IMR-90 (cell line): Measurements from ENCODE around the gene RPS23. TPM values are rescaled to one million over a fixed set of nuclear protein-coding genes. Genes with fewer than 3 reads are reported as not detected.

Experiments used
- ATAC-seq: fragments of 200-7000 bp; cut with Tn5 transposase; 2 replicates; pipeline ENCODE4 v1.9.1; 2020; ENCODE audit warnings: low read depth, mild to moderate bottlenecking, moderate library complexity
- BruUV-seq: library from RNA; stranded (reverse); fragments of 400-500 nt; replicated peaks from 2 replicates; lab custom pipeline; 2021; lab: Mats Ljungman, UMichigan
- CTCF ChIA-PET: fragments of 300-600 bp; formaldehyde crosslinking; extraction: SDS; loops from one replicate; lab custom pipeline; 2021; ENCODE audit warnings: antibody characterized with exemption; lab: Yijun Ruan, JAX
- POLR2A ChIA-PET: fragments of 300-600 bp; sonication (Branson Sonifier 250); formaldehyde crosslinking; loops from one replicate; lab custom pipeline; 2022; ENCODE audit warnings: antibody characterized with exemption; ENCODE audit not compliant: unreplicated experiment; lab: Charles Lee
- DNase-seq: peaks from one replicate; pipeline ENCODE4 v3.0.0; 2013
- H2AFZ ChIP-seq: replicated peaks from 2 replicates; pipeline ENCODE3; 2013; ENCODE audit warnings: low read length, mild to moderate bottlenecking; ENCODE audit not compliant: poor library complexity
- H2AK5ac ChIP-seq: 2 replicates; pipeline ENCODE4 v1.6.1; 2013; ENCODE audit warnings: low read depth, low read length, inconsistent platforms
- H2AK9ac ChIP-seq: replicated peaks from 2 replicates; pipeline ENCODE3; 2013; ENCODE audit warnings: mild to moderate bottlenecking, low read depth, low read length, moderate library complexity; ENCODE audit not compliant: poor library complexity
- H2BK120ac ChIP-seq: 2 replicates; pipeline ENCODE4 v1.6.1; 2013; ENCODE audit warnings: low read depth, low read length, inconsistent platforms
- H2BK15ac ChIP-seq: 3 replicates; pipeline ENCODE4 v1.6.1; 2013; ENCODE audit warnings: low read depth, low read length, inconsistent platforms
- H2BK20ac ChIP-seq: 2 replicates; pipeline ENCODE4 v1.6.1; 2013; ENCODE audit warnings: low read depth, mild to moderate bottlenecking, inconsistent platforms, low read length, moderate library complexity
- H2BK5ac ChIP-seq: 2 replicates; pipeline ENCODE4 v1.6.1; 2013; ENCODE audit warnings: mild to moderate bottlenecking, low read depth, low read length, inconsistent platforms; ENCODE audit not compliant: poor library complexity, severe bottlenecking
- H3K14ac ChIP-seq: replicated peaks from 2 replicates; pipeline ENCODE4 v1.6.1; 2013; ENCODE audit warnings: low read depth, low read length, inconsistent platforms
- H3K18ac ChIP-seq: 2 replicates; pipeline ENCODE4 v1.6.1; 2013; ENCODE audit warnings: low read depth, low read length, control low read depth
- H3K23ac ChIP-seq: 2 replicates; pipeline ENCODE4 v1.6.1; 2013; ENCODE audit warnings: low read depth, low read length, inconsistent platforms
- H3K27ac ChIP-seq: 2 replicates; pipeline ENCODE4 v1.5.1; 2013; ENCODE audit warnings: mild to moderate bottlenecking, control low read depth, low read length; ENCODE audit not compliant: insufficient read depth
- H3K27me3 ChIP-seq: 2 replicates; pipeline ENCODE4 v1.6.1; 2013; ENCODE audit warnings: low read length; ENCODE audit not compliant: control insufficient read depth, insufficient read depth
- H3K36me3 ChIP-seq: 2 replicates; pipeline ENCODE4 v1.6.1; 2013; ENCODE audit warnings: low read length, mixed read lengths; ENCODE audit not compliant: control insufficient read depth, insufficient read depth
- H3K4ac ChIP-seq: 2 replicates; pipeline ENCODE4 v1.6.1; 2013; ENCODE audit warnings: low read depth, low read length, inconsistent platforms
- H3K4me1 ChIP-seq: 2 replicates; pipeline ENCODE4 v1.6.1; 2013; ENCODE audit warnings: low read length, mixed read lengths; ENCODE audit not compliant: control insufficient read depth, insufficient read depth
- H3K4me2 ChIP-seq: 2 replicates; pipeline ENCODE4 v1.6.1; 2013; ENCODE audit warnings: low read depth, mild to moderate bottlenecking, control low read depth, low read length, moderate library complexity
- H3K4me3 ChIP-seq: 2 replicates; pipeline ENCODE4 v1.5.1; 2013; ENCODE audit warnings: low read depth, mild to moderate bottlenecking, control low read depth, low read length, moderate library complexity; ENCODE audit not compliant: insufficient read depth
- H3K56ac ChIP-seq: 2 replicates; pipeline ENCODE4 v1.6.1; 2013; ENCODE audit warnings: low read length, inconsistent platforms; ENCODE audit not compliant: insufficient read depth; ENCODE audit errors: extremely low read depth
- H3K79me1 ChIP-seq, 2 experiments: 2 replicates each; pipeline ENCODE4 v1.6.1; 2013; ENCODE audit warnings: low read length in 2 of 2, inconsistent platforms in 1 of 2, low read depth in 1 of 2
- H3K9ac ChIP-seq: 2 replicates; pipeline ENCODE4 v1.6.1; 2013; ENCODE audit warnings: low read depth, low read length, control low read depth
- H3K9me1 ChIP-seq: 2 replicates; pipeline ENCODE4 v1.6.1; 2013; ENCODE audit warnings: low read length, inconsistent platforms; ENCODE audit not compliant: insufficient read depth
- H3K9me3 ChIP-seq: 2 replicates; pipeline ENCODE4 v1.6.1; 2013; ENCODE audit warnings: low read length; ENCODE audit not compliant: control insufficient read depth, insufficient read depth
- H4K20me1 ChIP-seq: 2 replicates; pipeline ENCODE4 v1.6.1; 2013; ENCODE audit warnings: low read length, inconsistent platforms; ENCODE audit not compliant: insufficient read depth
- H4K5ac ChIP-seq: 2 replicates; pipeline ENCODE4 v1.6.1; 2013; ENCODE audit warnings: mild to moderate bottlenecking, low read depth, low read length, control low read depth
- H4K8ac ChIP-seq, 2 experiments: 2 replicates each; pipeline ENCODE4 v1.6.1; 2013; ENCODE audit warnings: low read depth in 2 of 2, low read length in 2 of 2, control low read depth in 1 of 2, inconsistent platforms in 1 of 2
- H4K91ac ChIP-seq: 2 replicates; pipeline ENCODE4 v1.6.1; 2013; ENCODE audit warnings: low read depth, low read length, inconsistent platforms; ENCODE audit not compliant: insufficient read depth
- CTCF ChIP-seq: conservative IDR thresholded peaks from 2 replicates; pipeline ENCODE4 v1.5.1; 2012; ENCODE audit warnings: mild to moderate bottlenecking, low read depth, low read length, improper control_type of control experiment
- NFE2L2 ChIP-seq: fragments of 150-350 bp; IDR thresholded peaks from 2 replicates; pipeline ENCODE4 v1.6.1; 2016; ENCODE audit warnings: low read depth, mild to moderate bottlenecking, low read length
- POLR2A ChIP-seq: IDR thresholded peaks from 2 replicates; pipeline ENCODE4 v1.6.1; 2012; ENCODE audit warnings: mild to moderate bottlenecking, low read depth, low read length
- WGBS, 2 experiments: methylation state at CpG; one replicate each; pipeline versions ENCODE4 v1.1.5 to v1.1.7; 2013; ENCODE audit warnings: missing lambda C conversion rate in 2 of 2; ENCODE audit not compliant: insufficient read length in 1 of 2; ENCODE audit errors: extremely low coverage in 2 of 2; 5-methylcytosine and 5-hydroxymethylcytosine counted together
- dilution Hi-C: fragments of 300-500 bp; cut with HindIII; formaldehyde crosslinking; loops from one replicate; pipeline ENCODE4 v1.14.3; 2018; ENCODE audit warnings: low sequenced_read_pairs; ENCODE audit not compliant: unreplicated experiment
- in situ Hi-C: fragments of 300-500 bp; cut with MboI; formaldehyde crosslinking; loops from 3 replicates; pipeline ENCODE4 v1.14.3; 2019; ENCODE audit warnings: low sequenced_read_pairs, inconsistent platforms, mixed read lengths
- intact Hi-C: fragments of 100-400 bp; cut with micrococcal nuclease; formaldehyde crosslinking; loops from 2 replicates; pipeline ENCODE4 v1.10.0; 2022
- polyA plus RNA-seq, 3 experiments: library from polyadenylated mRNA; depleted of rRNA; stranded (reverse); fragments of >200 nt; gene quantifications; 2 replicates each; pipeline ENCODE4 v1.2.3, GENCODE V29; 2012; ENCODE audit warnings: low replicate concordance in 1 of 3
- total RNA-seq: library from RNA; depleted of rRNA; stranded (reverse); fragments of >200 nt; gene quantifications from 2 replicates; pipeline ENCODE4 v1.2.3, GENCODE V29; 2012

Gene RPS23
- total and polyA plus RNA-seq, 2 of the 4 experiments (the other 2 are of a cell fraction) = 3,186 to 3,318 TPM

GRCh38 chr5:82285206-82285605 lies 7.1 kb upstream of the RPS23 start:
- Histone ChIP-seq H2BK120ac (no peak overlapping the region), H2AFZ (no peak overlapping the region), H2BK5ac (no peak overlapping the region), H4K8ac (no peak overlapping the region), H3K18ac (no peak overlapping the region), H3K9ac (no peak overlapping the region), H2AK9ac (no peak overlapping the region), H3K4me2 (no peak overlapping the region), H4K20me1 (no peaks in the 10 kb centered on the region), H3K23ac (no peak overlapping the region), H3K4me3 (no peak overlapping the region), H4K91ac (no peak overlapping the region), H3K27ac (no peak overlapping the region), H3K4ac (no peak overlapping the region), H3K27me3 (no peaks in the 10 kb centered on the region), H3K4me1 (no peaks in the 10 kb centered on the region), H2BK15ac (no peak overlapping the region), H3K79me1 (peaks cover 3 to 8% of the 10 kb centered on the region in 2 experiments; a peak in 1 of 4 replicates), H3K9me1 (no peaks in the 10 kb centered on the region; the same call in 1 of the 2 replicates), H3K9me3 (no peaks in the 10 kb centered on the region), H4K5ac (no peak overlapping the region), H2AK5ac (no peak overlapping the region), H3K56ac (no peak overlapping the region), H3K14ac (no peak overlapping the region), H2BK20ac (no peak overlapping the region), H3K36me3 (no peaks in the 10 kb centered on the region)
- dilution Hi-C loops (no loop called here), intact Hi-C loops (no loop called here), in situ Hi-C loops (no loop called here)
- ATAC-seq = no peak
- POLR2A ChIA-PET = no interaction called here
- TF ChIP-seq NFE2L2 (no peak), POLR2A (no peak), CTCF (no peak)
- CTCF ChIA-PET = interaction anchor here (0.6 kb wide), 1 partner anchor 1232 kb away, joined by 3 read pairs; no protein-coding TSS in a partner anchor
- no peak for DNase-seq
- WGBS, 2 experiments = 84% methylated on average over 3 of the region's 6 CpGs; no CpG with 5 or more reads in 1 of the 2 experiments
- BruUV-seq = no TSS peak
